Measurements from ENCODE around the gene NUDCD2.
"Not testable (repeated sequence)": the region's sequence is repeated elsewhere in the genome, so short reads cannot be mapped to it uniquely, and the experiment has no call there.

The NUDCD2 gene

DNA sequence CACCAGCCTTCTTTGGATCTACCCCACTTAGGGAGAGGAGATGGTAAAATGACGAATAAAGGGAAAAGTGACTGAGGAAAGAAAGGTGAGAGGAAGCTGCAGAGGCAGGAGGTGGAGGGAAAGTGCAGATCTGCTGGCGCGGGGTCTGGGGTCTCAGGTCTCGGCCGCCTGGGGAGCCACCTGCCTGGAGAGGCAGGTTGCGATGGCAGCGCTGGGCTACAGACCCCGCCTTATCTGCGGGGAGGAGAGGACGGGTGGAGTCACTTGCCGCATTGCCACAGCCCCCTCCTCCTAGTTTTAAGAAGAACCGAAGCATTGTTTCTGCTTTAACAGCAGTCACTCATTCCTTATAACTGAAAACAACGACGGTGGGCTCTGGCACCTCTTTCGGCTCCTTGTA is 44.2 kb downstream of the NUDCD2 start:
- not testable (repeated sequence) for DNase-seq

DNA sequence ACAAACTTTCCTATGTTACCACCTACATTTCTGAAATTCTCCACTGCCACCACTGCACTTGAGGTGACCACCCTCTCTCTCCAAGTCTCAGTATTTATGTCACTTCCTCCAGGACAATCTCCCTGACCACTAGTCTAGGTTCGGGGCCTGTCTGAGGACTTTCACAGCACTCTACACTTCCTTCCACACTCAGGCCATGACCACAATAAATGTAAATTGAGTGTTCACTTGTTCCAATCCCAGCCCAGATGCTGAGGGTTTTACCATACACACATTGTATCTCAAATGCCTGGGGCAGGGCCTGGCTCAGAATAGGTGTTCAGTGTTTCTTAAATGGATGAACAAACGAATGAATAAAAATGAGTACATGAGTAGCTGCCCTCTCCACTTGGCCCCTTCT is 49.4 kb downstream of the NUDCD2 start:
- no peak for DNase-seq

DNA sequence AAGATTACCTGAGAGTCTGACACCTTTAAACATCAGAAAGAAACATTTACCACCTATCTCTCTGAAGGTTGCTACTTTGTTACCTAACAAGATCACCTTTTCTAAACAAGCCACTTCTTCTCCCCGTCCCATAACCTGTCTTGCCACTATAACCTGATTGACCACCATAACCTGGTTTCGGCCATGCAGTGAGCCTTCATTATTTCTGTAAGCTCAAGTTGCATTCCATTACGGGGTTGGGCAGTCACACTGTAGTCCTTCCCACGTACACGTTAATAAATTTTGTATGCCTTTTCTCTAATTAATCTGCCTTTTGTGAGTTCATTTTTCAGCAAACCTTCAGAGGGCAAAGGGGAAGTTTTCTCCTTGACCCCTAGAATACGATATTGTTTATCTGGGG is 50.5 kb downstream of the NUDCD2 start:
- no peak for DNase-seq

DNA sequence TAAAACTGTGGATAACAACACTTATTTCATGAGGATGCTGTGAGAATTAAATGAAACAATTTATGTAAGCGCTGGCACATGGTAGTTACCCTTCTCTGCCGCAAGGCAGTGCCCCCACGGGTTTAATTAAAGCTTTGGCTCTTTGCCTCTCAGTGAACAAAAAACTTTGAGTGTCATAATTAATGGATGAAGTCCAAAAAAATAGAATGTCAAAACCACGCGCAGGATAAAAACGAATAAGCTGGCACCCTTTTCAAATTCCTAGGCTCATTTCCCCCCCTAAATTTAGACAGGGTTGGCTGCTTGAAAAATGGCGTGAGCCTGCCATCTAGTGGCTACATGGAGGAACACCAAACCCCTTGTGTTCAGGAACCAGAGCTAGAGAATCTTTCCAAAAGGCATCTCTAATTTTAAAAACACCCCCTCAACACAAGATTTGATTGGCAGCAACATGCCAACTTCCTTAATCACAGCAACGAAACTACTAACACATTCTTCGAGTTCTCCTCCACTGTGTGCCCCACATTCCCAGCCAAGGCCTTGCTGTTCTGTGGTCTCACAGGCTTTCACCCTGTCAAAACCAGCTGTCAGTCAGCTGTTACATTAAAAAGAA is 51.5 kb downstream of the NUDCD2 start:
- DNase-seq: peak in 1 of 2 experiments; percentile 44

DNA sequence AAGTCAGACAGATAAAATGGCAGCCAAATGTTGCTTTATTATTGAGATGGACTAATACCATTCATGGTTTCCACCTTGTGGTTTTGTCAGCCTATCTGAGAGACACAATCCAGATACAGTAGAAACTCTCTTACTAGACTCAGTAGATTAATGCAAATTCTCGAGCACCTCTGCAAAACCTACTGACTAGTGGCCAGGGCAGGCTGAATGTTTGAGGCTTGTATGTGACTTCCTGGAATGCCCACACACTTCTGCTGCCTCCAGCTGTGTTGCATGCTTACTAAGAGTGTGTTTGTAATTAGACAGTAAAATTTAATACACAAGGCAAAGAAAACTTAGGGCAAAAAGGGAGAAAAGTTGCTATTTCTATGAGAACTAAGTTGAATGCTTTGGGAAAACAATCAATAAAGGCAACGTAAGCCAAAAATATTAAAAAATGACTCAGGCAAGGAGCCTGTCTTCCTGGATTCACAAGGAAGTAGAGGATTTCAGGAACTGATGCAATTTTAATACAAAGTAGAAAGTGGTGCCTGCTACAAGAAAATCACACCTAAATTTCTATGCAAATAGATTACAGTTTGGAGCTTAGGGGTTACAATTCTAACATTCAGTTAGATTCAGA is 52.8 kb downstream of the NUDCD2 start:
- DNase-seq: no peak

DNA sequence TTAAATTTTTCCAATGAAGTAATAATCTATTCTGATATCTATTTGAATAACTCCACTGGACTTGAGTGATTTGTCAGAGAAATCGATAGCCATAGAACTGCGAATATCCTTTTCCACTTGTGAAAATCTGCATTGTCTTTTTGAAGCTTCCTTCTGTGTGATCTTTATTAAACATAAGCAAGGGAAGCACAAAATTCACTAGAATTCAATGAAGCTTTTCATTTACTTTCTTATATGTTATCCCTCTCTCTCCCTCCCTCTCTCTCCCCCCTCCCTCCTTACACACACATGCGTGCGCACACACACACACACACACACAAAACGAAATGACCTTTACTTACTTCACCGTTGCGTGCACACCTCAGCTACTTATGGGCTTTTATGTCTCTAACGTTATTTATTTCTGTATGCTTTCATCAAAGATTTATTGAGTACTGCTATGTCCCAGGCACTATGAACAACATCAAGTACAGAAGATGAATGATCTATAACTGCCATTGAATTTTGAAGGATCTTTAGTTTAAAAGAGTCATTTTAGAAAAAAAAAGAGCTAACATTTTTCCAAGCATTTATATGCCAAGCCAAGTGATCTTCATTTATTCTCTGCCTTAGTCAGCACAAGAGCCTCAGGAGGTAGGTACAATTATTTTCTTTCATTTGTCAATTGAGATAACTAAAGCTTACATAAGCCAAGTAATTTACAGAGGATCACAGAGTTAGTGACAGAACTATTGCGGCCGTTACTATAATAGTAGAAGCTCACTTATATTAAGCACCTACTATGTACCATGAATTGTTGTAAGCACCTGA is 55.3 kb downstream of the NUDCD2 start:
- no peak for DNase-seq

DNA sequence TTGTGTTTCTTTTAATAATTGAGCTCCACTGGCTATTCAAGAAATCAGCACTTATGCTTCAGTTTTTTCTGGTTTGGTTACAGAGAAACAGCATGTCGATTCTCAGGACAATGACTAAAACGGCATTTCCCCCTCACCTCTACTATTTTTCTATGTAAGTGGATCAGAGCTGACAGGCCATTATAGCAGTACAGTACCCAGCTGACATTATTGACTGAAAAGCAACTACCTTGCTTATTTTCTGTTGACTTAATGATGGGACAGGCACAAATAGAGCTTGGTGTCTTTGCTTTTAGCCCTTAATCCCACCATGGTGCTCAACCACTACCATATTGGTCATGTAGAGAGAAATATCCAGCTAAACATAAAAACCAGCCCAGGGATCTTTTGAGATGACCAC is 57.9 kb downstream of the NUDCD2 start:
- DNase-seq: no peak

DNA sequence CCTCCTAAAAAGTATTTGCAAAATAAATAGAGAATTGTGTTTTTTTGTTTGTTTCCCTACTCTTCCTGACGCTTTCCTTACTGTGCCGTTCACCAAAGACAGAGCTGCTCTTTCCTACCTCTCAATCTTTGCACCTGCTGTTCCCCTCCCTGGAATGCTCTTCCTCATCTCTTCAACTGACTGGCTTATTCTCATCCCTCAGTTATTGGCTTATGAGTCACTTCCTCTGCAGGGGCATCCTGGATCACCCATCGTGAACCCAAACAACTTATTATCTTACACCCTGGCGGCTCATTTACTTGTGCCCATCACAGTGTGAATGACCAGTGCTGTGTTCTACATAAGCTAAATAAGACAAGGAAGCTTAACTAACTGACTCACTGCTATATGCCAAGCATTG is 58.6 kb downstream of the NUDCD2 start:
- no peak for DNase-seq

DNA sequence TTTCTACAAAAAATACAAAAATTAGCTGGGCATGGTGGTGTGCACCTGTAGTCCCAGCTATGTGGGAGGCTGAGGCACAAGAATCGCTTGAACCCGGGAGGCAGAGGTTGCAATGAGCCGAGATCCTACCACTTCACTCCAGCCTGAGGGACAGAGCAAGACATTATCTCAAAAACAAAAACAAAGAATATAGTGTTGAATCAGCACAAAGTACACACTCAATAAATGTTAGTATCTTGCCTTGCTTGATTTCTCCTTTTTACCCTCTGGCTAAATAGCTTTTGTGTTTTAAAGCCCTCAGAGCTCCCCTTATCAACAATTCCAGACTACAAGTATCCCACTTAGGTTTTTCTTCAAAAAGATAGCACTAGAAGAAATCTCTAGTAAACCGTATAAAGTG is 60.0 kb downstream of the NUDCD2 start:
- no peak for DNase-seq

DNA sequence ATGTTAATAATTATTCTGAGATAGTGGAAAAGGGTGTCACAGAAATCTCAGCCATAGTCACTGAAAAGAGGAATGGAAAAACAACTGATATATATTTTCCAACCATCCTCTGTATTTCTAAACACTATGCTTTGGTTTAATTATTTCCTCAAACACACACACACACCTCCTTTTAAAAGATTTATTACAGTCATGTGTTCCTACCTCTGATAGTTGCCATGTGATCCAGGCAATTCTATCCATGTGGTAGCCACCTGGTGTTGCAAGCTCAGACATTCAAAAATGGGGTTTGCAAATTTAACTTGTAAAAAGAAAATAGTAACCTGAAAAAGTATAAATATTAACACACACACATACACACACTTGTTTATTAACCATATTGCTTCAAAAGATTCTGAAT is 62.5 kb downstream of the NUDCD2 start:
- no peak for DNase-seq

DNA sequence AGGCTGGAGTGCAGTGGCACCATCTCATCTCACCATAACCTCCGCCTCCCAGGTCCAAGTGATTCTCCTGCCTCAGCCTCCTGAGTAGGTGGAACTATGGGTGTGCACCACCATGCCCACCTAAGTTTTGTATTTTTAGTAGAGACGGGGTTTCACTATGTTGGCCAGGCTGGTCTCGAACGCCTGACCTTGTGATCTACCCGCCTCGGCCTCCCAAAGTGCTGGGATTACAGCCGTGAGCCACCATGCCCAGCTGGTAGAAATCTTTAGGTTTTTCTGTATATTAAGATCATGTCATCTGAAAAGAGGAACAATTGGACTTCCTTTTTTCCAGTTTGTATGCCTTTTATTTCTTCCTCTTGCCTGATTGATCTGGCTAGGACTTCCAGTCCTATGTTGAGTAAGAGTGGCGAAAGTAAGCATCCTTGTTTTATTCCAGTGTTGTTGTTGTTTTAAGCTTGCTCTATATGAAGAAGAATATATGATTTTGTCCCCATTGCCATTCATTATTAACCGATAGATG is 63.0 kb downstream of the NUDCD2 start:
- not testable (repeated sequence) for DNase-seq

All from NCI-H526 (cell line).